HCEC 1CT (cell line): ENCODE data around the gene TAF8.

ENCODE experiments used
- DNase-seq: peaks from one replicate; pipeline ENCODE4 v3.0.0-alpha.2; 2017

Gene TAF8

GRCh38 chr6:42125663-42126062 lies 75.3 kb downstream of the TAF8 start:
- no peak for DNase-seq

DNA sequence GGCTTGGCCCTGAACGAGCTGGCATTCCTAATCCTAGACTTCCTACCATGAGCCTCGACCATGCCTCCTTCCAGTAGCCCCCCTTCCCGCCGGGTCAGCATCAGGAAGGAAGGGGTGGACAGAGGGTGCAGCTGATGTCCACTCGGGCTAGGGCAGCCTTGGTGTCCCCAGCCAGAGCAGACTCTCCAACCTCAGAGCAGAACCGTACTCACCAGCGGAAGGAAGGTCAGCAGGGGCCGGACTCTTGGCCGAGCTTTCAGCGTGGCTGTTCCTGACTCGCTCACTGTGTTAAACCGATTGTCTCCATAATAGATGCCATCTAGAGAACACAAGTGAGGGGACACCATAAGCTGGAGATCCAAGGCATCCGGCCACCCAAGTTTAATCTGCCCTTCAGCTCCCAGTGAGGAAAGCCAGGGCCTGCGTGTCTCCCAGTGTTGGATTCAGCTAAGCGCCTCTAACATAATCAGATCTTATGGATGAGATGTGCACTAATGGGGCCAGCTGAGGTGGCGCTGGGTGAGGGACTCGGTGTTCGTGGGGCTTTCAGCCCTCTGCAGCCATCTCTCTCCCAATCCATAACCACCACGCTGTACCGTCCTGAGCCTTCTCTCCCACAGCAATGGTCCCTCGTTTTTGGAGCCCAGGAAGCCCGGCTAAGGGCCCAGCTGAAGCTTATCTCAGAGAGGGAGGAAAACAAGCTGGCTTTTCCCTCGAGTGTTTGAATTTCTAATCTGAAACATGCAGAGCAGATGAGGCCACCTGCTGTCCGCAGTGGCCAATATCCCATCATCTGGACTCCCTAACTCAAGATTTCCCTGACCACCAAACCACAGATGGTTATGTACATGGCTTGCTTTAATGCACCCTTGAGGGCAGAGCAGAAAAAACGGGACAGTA lies 78.4 kb downstream of the TAF8 start:
- DNase-seq = no peak

GRCh38 chr6:42129360-42129676 lies 79.0 kb downstream of the TAF8 start:
- no peak for DNase-seq

GRCh38 chr6:42131531-42131930 lies 81.2 kb downstream of the TAF8 start:
- DNase-seq = peak; percentile 71

DNA sequence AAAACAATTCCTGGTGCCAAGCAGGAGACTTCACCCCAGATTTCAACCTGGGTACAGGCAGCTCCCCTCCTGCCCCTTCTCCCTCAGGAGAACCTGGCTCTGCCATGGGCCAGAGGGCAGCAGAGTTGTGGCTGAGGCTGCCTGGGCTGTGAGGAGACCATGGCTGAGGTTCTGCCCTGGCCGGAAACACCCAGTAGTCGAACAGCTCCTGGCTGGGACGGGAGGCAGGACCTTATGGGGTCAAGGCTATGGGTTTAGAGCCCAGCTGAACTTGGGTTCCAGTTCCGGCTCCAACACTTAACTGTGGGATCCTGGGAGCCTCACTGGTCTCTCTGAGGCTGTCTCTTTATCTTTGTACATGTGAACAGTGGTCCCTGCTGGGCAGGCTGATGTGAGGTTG lies 83.6 kb downstream of the TAF8 start:
- DNase-seq = no peak

- DNase-seq = no peak
Observed at GRCh38 chr6:42135161-42135560, 84.8 kb downstream of the TAF8 start.

GRCh38 chr6:42135722-42136121 lies 85.4 kb downstream of the TAF8 start:
- no peak for DNase-seq

DNA sequence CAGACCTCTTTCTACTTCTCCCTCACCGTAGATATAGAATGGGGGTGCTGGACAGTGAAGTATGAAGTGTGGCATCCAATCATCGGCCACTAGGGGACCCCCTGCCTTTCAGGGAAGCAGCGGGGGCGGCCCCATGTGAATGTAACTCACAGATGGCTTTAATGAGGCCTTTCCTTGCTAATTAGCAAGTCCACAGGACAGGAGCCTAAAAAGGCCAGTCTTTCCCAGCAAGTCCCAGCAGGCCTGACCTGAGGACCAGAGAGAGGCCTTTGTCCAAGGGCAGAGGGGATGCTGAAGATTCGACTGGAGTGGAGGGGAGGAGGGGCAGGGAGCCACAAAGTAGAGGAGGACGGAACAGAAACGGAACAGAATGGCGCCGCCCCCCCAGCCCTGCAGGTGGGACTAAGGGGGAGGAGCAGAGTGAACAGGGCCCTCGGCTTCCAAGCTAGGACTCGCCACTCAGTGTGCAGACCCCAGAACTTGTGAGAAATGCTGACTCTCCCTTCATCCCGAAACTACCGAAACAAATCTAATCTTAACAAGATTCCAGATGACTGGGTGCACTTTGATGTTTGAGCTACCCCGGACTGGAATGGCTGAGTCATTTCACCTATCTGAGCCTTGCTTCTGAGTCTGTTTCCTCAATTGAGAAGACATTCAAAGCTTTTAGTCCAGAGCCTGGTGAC lies 86.3 kb downstream of the TAF8 start:
- peak; percentile 70 for DNase-seq
